Measurements from ENCODE around the gene PNCK.
"Not testable (repeated sequence)": the region's sequence is repeated elsewhere in the genome, so short reads cannot be mapped to it uniquely, and the experiment has no call there.

The PNCK gene

DNA sequence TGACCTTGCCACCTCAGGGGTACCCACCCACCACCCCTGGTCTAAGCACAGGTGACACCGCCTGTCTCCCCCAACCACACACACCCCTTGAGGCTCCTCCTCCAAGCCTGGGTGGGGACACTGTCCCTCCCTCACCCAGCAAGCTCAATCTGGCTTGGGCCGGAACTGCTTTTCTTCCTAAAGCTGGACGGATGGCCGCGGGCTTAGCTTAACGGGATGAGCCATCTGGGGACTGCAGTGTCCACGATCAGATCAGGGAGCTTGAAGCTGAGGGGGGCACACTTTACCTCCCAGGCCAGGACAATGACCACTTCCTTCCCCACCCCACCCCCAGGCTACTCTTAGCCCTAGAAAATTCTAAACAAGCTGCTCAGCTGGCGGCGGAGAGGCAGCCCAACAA is 13.1 kb upstream of the PNCK start:
- DNase-seq (ENCODE audit: low read depth in 3 of 3) = no peak

DNA sequence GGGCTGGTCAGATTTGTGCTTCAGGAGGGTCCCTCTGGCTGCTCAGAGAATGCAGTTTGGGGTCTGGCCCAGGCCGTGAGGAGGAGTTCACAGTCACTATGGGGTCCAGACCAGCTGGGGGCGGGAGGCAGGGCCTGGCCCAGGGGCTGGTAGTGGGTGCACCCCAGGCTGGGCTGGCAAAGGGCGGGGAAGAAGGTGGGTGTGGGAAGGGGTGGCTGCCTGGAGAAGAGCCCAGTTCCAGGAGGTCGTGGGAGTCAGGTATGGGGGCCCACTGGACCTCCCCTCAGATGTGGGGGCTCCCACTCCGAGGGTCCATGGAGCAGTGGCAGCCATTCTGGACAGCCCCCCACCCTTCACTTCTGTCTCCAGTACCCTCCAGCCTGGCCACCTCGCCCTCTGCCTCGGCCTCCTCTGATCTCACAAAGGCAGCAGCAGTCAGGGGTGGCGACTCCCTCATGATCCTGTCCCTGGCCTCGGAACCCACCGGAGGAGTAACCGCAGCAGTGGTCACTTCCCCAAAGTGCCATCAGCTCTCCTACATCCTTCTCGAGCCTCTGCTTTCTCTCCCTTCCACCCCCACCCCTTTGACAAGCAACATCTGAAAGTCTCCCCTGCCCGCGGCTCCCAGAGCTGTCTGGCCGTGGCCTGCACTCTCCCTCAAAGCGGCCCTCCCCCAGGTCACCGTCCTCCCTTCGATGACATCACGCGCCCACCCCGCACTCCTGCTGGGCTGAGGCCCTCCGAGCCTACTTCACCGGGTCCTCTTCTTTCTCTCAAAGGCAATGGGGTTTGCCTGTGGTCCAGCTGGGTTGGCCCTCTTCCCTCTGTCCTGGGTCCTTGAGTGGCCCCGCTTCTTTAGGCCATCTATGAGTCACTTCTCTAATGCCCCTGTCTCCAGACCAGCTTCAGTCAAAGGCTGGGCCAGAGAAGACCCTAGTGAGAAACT is 12.4 kb upstream of the PNCK start:
- DNase-seq (ENCODE audit: low read depth in 3 of 3) = no peak

DNA sequence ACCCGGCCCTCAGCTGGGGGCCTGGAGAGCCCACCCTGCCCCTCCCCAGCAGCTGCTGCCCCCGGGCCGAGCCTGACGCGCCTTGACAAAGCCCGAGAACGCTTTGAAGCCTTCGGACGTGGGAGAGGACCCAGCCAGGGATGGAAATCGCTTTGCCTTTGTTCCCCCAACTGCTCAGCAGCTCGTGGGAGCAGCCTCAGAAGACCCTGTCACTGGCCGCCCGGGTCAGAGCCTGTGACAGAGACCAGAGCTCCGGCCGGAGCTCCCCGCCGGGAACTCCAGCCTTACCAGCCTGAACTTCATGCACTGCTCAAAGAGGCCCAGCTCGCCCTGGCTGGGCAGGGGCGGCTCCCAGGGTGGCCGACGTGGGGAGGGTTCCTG is 11.5 kb upstream of the PNCK start:
- no peak for DNase-seq (ENCODE audit: low read depth in 3 of 3)

DNA sequence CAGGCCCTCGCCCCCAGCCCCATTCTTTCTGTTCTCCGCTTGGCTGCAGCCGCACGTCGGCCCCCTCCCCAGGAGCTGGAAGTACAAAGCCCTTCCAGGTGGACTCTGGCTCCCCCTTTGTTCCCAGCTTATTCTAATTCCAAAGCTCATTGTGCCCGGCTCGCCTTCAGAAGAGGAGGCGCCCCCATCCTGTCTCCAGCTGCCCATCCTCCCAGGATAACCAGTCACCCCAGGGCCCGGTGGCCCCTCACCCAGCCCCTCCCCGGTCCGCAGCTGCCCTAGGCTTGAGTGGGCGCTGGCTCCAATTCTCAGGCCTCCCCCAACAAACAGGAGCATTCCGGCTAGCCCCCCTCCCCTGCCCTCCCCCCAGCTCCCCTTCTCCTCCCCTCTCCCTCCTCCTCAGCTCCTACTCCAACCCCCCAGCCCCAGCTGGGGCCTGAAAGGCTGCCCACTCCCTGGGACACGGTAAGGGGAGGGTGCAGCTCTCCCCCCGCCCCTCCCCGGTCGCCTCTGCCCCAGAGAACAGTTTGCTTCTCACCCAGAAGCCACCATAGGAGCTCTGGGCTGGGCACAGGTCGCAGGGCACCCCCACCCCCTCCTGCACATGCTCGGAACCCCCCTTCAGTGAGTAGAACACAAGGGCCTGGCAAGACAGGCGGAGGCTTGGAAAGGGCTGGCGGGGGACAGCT is 11.0 kb upstream of the PNCK start:
- DNase-seq (ENCODE audit: low read depth in 3 of 3) = no peak

DNA sequence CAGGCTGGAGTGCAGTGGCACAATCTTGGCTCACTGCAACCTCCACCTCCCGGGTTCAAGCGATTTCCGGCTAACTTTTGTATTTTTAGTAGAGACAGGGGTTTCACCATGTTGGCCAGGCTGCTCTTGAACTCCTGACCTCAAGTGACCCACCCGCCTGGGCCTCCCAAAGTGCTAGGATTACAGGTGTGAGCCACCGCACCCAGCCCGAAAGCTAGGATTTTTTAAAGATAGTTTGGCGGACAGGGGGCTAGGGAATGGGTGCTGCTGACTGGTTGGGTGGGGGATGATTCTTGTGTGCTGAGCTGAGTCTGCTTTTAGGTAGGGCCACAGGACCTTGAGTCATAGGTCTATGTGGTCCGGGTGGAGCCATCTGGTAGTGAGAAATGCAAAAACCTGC is 9.9 kb upstream of the PNCK start:
- DNase-seq (ENCODE audit: low read depth in 3 of 3) = not testable (repeated sequence)

DNA sequence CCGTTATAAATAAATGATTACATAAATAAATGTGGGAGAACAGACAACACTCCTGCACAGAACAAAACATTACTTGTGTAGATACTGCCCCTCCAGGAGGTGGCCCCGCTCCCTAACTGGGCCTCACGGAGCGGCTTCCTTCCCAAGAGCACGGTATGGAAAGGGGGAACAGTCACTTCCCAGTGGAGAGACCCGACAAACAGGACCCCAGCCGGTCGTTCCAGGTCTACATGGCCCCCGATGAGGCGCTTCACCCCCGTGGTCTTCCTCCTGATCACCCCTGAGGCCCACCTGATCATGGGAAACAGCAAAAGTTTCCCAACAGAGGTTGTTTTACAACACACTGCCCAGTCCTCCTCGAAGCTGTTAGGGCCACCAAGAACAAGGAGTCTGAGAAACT is 7.6 kb upstream of the PNCK start:
- no peak for DNase-seq (ENCODE audit: low read depth in 3 of 3)

DNA sequence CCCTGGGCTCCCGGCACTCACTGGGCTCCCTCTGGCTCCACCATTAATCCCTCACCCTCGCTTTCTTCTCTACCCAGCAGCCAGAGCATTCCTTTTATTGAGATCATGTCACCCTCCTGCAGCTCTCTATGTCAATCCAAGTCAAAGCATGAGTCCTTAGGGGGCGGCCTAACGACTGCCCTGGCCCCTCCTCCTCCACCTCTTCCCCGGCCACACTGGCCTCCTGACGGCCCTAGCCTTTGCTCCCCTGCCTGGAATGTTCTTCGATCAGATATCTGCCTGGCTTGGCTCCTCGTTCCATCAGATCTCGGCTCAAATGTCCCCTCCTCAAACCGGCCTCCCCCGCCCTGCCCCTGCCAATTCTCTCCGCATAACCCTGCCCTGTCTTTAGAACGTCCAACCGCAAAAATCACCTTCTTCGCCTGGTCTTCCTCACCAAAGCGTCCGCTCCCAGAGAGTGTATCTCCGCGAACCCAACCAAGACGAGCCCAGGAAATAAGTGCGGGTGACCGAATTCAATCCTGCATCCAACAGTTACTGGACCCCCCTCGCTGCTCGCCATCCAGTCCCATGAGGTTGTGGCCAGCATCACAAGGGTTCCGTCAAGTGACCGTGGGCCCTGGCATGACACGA is 722 bp upstream of the PNCK start:
- DNase-seq (ENCODE audit: low read depth in 3 of 3) = no peak

DNA sequence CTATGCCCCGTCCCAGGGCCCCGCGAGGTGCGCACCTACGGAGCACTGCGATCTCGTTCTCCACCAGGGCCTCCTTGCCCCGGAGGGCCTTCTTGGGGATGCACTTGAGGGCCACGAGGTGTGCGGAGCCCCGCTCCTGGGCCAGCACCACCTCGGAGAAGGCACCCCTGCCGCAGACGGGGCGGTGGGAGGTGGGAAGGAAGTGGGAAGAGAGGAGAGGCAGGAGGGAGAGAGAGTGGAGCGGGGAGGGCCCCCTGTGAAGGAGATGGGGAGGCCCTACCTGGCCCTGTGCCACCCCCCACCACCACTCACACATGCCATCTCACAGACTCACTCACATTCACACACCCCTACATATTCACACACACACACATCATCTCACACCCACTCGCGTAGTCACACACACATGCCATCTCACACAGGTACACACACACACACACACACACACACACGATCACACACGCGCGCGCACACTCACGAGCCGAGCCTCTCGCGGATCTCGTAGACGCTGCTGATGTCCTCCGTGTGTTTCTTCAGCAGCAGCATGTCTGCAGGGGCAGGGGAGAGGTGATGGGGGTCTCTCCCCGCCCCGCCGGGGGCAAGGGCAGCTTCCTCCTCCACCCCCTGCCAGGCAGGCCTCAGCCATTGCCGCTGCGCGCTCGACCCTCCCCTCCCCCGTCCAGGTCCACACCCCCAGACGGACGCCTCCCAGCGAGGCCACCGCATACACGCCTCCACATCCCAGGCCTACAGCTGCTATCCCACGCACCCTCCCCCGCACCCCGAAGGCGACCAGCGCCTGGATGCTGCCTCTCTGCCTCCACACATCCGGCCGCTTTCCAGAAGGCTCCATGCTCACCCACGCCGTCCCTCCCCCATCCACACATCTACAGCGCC is 834 bp downstream of the PNCK start:
- no peak for DNase-seq (ENCODE audit: low read depth in 3 of 3)

DNA sequence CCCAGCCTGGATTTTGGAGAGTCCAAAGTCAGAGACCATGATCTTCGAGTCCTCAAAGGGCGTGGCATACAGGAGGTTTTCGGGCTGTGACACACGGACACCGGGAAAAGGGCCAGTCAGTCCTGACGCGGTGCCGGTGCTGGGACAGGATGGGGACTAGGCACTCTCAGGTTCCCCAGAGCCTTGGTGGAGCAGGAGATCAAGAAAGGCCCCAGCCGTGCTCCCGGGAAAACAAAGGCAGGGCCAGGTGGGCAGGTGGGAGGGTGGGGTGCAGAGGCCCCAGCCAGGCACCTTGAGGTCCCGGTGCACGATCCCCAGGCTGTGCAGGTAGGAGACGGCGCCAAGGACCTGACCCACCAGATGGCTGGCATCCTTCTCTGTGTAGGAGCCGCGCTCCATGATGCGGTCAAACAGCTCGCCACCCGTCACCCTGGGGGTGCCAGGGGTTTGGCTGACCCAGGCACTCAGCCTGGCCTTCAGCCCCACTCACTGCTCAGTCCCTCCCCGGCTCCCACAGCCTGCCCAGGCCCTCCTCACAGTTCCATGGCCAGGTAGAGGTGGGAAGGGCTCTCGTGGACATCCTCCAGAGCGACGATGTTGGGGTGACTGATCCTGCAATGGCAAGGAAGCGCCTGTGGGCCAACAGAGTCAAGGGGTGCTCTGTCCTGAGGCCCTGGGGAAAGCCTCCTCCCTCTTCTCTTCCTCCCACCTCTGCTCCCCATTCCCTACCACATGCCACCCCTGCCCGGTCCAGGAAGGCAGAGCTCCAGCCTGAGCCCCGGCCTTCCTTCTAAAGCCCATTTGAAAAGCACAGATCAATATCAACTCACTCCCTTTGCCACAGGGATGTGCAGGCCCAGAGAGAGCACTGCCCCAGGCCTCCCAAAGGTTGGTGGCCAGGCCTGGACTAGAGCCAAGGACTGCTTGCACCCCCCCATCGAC is 1.8 kb downstream of the PNCK start:
- DNase-seq (ENCODE audit: low read depth in 3 of 3) = no peak

DNA sequence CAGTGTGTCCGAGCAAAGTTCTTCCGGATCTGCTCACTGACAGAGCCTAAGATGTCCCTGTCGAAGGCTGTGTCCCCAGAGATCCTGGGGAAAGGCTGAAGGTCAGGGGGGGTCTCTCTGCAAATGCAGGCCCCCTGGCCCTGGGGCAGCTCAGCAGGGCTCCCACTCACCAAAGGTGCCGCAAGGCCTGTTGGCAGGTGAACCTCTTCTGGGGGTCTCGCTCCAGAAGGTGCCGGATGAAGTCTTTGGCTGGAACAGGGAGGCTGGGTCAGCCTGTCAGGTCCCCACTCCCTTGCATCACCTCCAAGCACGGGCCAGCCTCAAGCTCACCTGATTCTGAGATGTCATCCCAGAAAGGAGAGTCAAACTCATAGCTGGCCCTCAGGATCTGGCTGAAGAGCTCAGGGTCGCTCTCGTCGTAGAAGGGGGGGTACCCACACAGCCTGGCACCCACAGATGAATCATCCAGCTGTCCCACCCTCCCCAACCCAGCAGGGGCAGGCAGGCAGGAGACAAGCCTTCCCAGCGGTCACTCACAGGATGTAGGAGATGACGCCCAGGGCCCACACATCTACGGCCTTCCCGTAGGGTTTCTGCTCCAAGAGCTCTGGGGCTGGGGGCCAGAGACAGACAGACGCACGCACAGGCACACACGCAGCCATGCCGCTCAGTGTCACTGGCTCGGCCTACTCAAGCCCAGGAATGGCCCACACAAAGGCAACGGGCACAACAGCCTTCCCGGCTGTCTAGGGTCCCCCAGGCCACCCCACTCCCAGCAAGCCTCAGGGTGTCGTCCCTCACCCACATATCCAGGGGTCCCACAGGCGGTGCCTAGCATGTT is 2.6 kb downstream of the PNCK start:
- no peak for DNase-seq (ENCODE audit: low read depth in 3 of 3)

DNA sequence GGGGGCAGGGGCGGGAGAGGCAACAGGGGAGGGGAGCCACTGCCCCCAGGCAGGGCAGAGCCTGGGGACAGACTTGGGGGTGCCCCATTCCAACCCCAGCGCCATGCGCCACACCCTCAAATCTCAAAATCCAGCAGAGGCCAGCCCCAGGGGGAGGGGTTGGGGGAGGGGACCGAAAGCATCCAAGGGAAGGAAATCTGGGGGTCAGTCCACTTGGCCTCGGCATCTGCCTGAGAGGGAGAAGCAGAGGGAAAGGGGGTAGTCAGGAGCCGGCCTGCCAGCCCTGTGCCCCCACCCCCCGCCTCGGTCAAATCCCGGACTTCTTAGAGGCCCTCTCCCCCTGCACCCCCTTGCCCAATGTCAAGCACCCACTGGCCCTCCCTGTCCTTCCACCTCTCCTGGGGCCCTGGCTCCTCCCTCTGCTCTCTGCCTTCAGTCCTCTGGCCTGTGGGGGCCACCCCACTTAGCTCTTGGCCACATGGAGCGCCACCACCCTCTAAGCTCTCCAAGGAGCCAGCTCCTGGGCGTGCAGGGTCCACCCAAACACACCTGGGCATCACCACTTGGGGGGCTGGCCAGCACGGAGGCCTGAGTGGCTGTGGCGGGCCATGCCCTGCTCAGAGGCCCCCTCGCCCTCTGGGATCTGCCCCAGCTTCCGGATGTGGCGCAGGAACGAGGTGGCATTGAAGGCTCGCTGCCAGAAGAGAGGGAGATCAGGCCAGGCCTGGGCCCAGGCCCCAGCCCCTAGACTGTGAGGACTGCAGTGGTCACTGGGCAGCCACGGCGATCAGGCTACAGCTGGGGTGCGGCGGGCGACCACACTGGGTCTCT is 3.5 kb downstream of the PNCK start:
- DNase-seq (ENCODE audit: low read depth in 3 of 3) = no peak

DNA sequence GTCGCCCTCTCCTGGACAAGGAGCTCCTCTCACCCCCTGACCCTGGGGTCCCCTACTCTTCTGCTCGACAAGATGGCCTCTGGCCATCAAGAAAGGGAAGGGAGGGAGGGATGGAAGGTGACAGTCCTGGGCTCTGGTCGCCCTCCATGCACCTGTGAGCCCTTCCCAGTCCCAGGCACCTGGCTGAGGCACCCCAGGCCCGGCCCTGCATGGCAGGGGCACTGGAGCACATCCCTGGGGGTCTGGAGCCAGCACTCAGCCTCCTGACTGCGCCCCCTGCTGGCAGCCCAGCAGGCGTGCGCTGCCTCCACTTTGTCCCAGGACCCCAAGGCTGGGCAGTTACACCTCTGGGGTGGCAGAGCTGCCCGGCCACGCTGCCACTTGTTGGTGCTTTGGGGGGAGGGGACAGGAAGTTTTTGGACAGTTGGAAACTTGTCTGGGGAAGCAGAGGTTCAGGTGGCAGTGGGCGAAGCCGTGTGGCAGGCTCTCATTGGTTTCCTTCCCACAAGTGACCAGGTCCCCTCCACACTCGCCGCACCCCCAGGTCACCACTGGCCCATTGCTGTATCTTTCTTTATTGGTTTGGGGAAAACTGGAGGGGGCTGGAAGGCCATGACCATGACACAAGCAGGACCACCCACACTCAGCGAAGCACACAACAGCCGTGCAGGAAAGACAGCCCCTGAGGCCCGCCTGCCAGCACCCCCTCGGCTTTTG is 4.3 kb downstream of the PNCK start:
- peak in 2 of 3 experiments; percentile 12 to 34 for DNase-seq (ENCODE audit: low read depth in 3 of 3)

DNA sequence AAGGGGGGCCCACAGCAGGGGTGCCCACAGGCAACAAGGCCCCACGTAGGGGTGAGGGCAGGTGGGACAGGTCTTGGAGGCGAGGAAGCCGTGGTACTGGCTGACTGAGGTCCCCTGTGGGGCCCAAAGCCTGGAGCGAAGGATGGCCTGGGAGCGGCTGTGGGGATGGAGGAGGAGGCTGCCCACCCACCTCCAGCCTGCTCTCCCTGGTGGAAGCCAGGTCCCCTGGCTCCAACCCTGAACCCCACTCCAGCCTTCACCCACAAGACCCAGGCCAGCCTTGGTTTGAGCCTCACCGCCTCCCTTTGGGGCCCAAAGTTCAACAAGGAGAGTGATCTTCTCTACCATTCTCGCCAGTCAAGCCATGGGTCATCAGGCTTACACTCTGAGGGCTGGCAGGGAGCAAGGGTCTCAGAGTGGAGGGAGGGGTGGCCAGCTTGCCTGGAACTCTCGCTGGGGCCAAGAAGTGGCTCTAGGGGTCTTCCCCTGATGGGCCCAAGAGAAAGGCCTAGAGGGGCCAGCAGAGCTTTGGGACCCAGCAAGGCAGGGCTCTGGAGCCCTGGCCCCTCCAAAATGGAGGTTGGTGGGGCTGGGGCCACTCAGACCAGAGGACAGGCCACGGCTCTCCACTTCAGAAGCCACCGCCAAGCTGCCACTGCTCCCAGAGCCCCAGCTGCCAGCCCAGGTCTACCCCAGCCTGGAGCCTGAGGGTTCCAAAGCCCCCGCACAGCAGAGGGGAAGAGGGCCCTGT is 5.0 kb downstream of the PNCK start:
- no peak for DNase-seq (ENCODE audit: low read depth in 3 of 3)

DNA sequence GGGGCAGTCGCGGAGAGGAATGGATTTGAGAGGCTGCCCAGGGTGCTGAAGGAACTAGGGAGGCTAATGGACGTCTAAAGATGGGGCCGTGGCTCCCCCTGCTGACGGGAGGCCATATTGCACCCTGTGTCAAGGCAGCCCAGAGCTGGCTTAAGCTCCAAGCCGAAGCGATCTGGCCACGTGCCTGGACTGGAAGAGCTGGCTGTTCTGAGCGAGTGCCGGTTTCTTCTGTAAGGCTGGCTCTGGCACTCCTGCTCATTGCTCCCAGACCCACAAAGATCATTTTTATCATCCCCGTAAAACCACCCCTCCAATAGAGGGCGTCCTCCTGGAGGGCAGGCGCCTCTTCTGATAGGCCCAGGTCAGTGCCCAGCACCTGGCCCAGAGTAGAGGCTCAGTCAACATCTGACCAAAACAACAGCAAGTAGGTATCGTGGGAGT is 5.6 kb downstream of the PNCK start:
- peak; percentile 46 to 66 (median 58) for DNase-seq (ENCODE audit: low read depth in 3 of 3)

DNA sequence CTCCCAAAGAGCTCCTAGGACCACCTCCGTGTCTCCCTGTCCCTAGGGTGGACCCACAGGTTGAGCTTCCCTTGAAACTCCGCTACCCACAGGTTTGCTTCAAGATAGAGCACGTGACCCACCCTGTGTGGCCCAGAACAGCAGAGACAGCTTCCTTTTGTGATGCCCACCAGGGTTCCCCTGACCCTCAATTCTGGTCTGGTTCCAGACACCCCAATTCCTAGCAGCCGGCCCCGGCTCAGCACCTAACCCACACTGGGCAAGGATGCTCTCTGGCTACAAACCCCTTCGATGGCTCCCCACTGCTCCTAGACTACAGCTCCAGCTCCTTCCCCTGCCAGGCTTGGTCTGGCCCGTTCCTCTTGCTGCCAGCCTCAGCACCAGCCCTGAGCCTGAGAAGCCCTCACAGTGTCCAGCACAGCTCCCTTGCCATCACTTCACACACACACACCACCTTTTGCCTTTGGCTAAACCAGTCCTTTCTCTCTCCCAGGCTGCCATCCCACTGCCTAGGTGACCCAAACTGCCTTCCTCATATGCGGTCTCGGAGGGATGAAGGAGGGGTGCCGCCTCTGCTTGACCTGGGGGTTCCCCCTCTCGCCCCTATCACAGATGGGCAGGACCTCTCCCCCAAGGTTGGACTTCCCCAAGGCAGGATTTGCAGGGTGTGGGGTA is 6.2 kb downstream of the PNCK start:
- no peak for DNase-seq (ENCODE audit: low read depth in 3 of 3)

DNA sequence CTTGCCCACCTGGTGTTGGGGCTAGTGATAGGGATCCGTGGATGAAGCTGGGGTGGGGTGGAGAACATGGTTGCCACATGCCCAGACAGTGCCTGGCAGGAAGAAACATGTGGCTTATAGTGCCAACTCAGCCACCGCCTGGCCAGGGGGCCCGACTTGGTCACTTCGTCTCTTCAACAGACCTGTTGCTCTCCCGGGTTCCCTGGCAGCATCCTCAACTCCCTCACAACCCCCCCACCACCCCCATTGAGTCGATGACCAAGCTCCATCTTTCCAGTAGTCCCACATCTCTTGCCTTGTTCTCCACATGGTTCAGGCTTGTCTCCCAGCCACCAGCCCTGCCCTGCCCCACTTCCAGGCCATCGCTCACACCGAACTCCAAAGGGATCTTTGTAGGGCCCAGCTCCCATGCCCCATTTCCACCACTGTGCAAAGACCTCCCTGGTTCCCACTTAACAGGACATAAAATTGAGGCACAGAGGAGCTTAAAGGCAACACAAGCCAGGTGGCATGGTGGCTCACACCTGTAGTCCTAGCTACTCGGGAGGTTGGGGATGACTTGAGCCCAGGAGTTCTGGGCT is 7.8 kb downstream of the PNCK start:
- no peak for DNase-seq (ENCODE audit: low read depth in 3 of 3)
